Forelimb muscle (tissue), 1 donor: ENCODE measurements around the gene UFSP1. TPM values are rescaled to one million over a fixed set of nuclear protein-coding genes. Genes with fewer than 3 reads are reported as not detected.

Experiments used
- DNase-seq: peaks from one replicate; pipeline ENCODE4 v3.0.0-alpha.2; 2013; ENCODE audit warnings: low read depth
- polyA plus RNA-seq: library from polyadenylated mRNA; unstranded; fragments of 120-200 nt; gene quantifications from one replicate; pipeline ENCODE4 v1.2.1, GENCODE V29; 2013; ENCODE audit not compliant: insufficient read length

The UFSP1 gene
- polyA plus RNA-seq, 1 donor, result 2.0 TPM

- no peak for DNase-seq
These were observed 6.6 kb downstream of the UFSP1 start for GRCh38 chr7:100882785-100883526.

- DNase-seq, result no peak
These were observed 7.3 kb downstream of the UFSP1 start for GRCh38 chr7:100882201-100882600.

DNA sequence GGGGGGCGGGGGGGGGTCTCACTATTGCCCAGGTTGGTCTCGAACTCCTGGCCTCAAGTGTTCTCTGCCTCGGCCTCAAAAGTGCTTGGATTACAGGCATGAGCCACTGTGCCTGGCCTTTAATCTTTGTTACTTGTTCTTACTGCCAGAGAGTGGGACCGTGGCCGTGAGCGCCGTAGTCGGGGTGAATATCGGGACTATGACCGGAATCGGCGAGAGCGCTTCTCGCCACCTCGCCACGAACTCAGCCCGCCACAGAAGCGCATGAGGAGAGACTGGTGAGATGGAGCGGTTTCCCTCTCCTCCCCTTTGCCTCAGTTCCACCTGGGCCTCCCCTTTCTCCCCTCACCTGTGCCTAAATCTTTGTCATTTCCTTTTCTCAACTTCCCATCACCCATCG, 8.4 kb downstream of the UFSP1 start:
- no peak for DNase-seq

GRCh38 chr7:100880645-100881044, 8.9 kb downstream of the UFSP1 start:
- DNase-seq, result no peak

DNA sequence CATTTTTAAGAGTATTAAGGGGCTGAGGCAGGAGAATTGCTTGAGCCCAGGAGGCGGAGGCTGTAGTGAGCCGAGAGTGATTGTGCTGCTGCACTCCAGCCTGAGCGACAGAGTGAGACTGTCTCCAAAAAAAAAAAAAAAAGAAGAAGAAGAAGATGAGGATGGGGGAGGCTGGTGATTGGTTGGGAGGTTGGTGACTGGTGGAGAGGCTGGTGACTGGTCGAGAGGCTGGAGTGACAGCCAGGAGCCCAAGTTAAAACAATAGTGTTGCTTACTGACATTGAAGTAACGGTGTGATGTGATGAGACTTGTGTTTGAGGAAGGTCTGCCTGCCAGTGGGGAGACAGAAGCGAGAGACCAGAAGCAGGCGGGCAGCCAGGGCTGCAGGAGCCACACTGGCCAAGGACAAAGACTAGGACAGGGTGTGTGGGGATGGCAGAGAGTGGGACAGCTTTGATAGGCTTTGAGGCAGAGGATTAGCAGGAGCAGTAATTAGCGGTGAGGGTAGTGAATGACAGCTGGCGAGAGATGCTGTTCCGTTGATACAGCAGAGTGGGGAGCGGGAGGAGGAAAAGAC, 9.7 kb downstream of the UFSP1 start:
- DNase-seq, result no peak

DNA sequence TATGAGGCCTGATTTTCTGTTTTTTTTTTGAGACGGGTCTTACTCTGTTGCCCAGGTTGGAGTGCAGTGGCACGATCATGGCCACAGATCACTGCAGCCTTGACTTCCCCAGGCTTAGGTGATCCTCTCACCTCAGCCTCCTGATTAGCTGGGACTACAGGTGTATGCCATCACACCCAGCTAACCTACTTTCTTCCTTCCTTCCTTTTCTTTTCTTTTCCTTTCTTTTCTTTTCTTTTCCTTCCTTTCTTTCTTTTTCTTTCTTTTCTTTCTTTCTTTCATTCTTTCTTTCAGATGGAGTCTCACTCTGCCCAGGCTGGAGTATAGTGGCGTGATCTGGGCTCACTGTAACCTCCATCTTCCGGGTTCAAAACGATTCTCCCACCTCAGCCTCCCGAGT, 10.8 kb downstream of the UFSP1 start:
- no peak for DNase-seq

DNA sequence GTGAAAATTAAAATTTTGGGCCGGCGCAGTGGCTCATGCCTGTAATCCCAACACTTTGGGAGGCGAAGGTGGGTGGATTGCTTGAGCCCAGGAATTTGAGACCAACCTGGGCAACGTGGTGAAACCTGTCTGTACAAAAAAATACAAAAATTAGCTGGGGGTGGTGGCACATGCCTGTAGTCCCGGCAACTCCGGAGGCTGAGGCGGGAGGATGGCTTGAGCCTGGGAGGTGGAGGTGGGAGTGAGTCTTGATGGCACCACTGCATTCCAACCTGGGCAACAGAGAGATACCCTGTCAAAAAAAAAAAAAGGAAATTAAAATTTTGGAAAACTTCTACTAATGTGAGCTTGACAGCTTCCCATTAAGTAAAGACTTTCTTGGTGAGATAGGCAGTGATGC, 11.5 kb downstream of the UFSP1 start:
- DNase-seq, result no peak

DNA sequence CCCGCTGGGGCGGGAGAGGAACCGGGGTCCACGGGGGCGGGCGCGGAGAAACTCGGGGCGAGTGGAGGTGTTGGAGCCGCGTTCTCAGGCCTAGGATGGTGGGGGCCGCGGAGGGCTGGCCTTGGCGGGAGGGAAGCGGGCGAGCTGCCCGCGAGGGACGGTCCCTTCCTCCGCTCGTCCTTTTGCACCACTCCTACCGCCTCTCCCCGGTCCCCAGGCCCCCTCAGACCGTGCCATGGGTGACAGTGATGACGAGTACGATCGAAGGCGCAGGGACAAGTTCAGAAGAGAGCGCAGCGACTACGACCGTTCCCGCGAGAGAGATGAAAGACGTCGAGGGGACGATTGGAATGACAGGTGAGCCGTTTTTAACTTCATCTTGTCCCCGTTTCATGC, 14.2 kb downstream of the UFSP1 start:
- no peak for DNase-seq

DNA sequence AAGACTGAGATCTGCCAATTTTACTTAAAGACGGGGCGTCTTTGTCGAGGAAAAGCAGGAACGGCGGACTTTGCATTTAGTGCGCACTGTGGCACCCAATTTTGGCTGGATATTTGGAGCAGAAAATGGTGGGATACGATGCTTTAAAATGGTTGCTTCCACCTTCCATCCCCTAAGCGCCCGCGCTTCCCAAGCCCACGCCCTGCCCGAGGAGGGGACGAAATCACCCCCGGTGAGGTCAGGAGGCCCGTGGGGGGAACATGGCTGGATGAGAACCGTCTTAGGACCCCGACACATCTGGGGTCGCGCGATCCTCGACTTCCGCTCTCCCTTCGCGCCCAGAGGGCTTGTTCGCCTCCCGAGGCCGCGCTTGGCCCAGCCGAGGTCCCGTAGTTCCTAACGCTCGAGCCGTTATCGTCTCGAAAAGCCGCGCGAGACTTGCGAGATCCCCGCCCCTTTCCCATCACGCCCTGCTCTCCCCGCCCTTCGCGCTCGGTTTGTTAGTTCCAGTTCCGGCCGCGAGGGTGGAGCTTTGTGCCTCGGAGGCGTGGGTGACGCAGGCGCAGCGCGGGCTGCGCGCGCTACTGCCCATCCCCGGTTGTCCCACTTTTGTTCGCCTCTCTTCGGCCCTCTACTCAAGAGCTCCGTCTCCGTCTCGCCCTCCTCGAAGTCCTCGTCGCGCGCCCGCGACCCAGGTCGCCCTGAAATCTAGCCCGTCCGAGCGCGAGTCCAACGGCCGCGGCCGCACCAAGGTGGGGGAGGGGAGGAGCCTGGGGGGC, 14.7 kb downstream of the UFSP1 start, which contains the start of gene SRRT:
TSS of gene SRRT (plus strand) at position 527 of the 779 bp plus-strand sequence. CDS start 488 bp downstream, outside the sequence.
- peak; percentile 96 for DNase-seq

DNA sequence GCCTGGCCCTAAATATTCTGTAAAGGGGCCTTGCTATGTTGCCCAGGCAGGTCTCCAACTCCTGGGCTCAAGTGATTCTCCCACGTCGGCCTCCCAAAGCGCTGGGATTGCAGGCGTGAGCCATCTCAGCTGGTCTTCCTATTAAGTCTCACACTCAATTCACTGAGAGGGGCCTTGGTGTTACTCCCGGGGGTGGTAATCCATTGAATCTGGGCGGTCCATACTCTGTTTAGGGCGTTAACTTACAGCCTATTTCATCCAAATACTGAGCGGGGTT, 15.3 kb downstream of the UFSP1 start:
- no peak for DNase-seq

DNA sequence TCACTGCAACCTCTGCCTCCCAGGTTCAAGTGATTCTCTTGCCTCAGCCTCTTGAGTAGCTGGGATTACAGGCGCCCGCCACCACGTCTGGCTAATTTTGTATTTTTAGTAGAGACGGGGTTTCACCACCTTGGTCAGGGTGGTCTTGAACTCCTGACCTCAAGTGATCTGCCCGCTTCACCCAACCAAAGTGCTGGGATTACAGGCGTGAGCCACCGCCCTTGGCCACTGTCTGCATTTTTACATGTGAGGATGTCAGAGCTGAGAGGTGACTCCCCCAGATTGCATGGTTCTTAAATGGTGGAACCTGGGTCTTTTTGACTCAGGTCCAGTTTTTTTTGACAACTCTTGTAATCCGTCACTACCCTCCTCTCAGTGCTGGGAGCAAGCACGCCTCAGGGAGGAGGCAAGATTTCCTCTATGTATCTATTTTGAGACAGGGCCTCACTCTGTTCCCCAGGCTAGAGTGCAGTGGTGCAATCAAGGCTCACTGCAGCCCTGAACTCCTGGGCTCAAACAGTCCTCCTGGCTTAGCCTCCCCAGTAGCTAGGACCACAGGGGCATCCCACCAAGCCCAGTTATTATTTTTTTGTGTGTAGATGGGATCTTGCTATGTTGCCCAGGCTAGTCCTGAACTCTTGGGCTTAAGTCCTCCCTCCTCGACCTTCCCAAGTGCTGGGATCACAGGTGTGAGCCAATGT, 15.8 kb downstream of the UFSP1 start:
- no peak for DNase-seq

- DNase-seq, result no peak
These were observed 21.6 kb downstream of the UFSP1 start for GRCh38 chr7:100867776-100868485.

GRCh38 chr7:100867040-100867775, 22.3 kb downstream of the UFSP1 start, which contains the start of gene TRIP6:
Gene TRIP6, plus strand, starts transcription at chr7:100867387. Its CDS starts 111 bp downstream, at chr7:100867498.
- DNase-seq, result no peak

DNA sequence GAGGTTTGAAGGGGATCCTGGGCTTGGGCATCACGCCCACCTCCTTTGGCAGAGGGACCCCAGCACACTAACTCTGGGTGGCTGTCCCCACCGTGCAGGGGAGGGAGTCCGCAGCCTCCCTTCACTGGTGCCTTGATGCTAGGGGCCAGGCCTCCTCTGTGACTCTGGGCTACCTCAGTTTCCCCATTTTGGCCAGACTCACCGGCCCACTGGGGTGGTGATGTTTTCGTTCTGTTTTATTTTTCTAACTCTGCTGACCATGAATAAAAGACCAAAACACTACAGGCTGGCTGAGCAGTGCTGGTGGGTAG, 22.8 kb downstream of the UFSP1 start:
- DNase-seq, result no peak

DNA sequence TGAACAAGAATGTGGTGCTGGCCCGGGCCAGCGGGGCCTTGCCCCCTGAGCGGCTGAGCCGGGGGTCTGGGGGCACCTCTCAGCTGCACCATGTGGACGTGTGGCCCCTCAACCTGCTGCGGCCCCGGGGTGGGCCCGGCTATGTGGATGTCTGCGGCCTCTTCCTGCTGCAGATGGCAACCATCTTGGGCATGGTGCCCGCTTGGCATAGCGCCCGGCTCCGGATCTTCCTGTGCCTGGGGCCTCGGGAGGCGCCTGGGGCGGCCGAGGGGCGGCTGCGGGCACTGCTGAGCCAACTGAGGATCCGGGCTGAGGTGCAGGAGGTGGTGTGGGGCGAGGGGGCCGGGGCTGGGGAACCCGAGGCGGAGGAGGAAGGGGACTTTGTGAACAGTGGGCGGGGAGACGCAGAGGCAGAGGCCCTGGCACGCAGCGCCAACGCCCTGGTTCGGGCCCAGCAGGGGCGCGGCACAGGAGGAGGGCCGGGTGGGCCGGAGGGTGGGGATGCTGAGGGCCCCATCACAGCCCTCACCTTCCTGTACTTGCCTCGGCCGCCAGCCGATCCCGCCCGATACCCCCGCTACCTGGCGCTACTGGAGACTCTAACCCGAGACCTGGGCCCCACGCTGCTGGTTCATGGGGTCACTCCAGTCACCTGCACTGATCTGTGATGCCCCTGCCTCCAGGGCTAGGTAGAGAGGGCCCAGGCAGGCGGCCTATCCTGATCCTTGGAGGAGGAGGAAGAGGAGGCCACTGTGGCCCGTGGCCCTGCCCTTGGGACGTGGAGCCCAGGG, 23.4 kb downstream of the UFSP1 start:
- no peak for DNase-seq

DNA sequence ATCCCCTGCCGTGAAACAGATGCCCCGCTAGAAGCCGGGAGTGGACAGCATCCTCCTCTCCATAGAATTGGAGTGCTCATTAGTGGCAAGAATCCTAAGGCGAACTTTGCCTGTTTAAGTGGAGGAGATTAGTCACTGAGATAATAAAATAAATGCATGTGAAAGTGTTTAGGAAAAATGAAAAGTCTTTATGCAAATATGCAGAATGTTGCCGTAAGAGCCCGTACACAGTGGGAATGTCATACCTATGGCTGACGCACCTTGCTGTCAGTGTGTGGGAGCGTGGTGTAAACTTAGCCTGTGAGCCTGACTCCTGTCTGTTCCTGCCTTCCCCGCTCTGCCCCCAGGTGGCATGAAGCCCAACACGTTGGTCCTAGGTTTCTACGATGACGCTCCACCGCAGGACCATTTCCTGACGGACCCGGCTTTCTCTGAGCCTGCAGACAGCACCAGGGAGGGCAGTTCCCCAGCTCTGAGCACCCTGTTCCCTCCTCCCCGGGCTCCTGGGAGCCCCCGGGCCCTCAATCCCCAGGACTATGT, 24.1 kb downstream of the UFSP1 start:
- DNase-seq, result no peak

GRCh38 chr7:100864263-100864845, 25.2 kb downstream of the UFSP1 start:
- no peak for DNase-seq

DNA sequence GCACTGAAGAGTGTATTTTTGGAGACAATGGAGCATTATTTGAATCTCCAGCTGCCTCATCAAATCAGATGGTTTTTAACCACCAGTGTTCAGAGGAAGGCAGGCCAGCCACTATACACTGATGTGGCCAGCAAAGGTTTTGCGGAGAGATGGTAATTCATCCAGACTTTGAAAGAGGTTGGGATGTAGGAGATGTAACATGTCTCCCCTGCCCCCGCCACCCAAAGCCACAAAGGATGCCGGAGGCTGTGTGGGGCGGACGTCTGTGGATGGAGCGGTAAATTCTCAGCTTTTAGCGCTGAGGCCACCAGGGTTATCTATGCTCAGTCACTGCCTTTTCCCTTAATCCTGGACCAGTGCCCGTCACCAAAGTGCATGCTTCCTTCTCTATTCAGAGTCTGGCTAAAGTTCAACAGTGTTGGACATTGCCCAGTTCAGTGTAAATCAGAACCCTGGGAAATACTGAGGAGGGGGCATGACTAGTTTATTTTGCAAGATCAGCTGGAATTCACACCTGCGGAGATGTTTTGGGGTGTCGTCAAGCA, 26.0 kb downstream of the UFSP1 start:
- DNase-seq, result no peak

DNA sequence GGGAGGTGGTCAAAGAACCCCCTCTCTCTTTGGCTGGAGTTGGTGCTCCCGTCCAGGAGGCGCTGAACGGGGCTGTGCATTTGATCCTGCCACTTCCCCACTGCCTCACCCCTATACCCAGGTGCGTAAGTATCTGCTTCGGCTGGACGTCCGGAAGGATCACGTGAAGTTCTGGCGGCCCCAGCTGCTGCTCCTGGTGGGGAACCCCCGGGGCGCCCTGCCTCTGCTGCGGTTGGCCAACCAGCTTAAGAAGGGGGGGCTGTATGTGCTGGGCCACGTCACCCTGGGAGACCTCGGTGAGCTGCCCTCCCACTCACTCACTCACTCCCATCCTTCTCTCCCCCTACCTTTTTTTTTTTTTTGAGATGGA, 27.9 kb downstream of the UFSP1 start:
- DNase-seq, result no peak
